ENCODE measurements around the gene VWA5B1. TPM values are rescaled to one million over a fixed set of nuclear protein-coding genes. Genes with fewer than 3 reads are reported as not detected.

The VWA5B1 gene
- total and polyA plus RNA-seq, 10 donors = 0.28 TPM; not detected in 9

DNA sequence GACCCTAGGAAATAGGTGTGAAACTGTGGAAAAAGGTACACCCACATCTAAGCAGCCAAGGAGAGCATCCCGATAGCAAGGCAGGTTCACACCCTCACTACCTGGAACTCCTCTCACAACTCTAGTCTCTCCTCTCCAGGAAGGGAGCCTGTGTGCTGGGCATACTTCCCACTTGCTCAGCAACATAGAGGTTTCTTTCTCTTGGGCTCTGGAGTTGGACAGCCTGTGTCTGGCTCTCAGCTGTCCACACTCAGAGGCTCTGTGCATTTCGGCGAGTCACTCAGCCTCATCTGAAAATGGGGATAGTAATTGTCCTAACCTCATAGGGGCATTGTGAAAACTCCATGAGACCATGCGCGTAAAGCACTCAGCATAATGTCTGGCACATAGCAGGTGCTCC, 29.6 kb upstream of the VWA5B1 start:
- Histone ChIP-seq H3K27ac (no peak overlapping the region), H3K36me3 (no peaks in the 10 kb centered on the region), H3K9me3 (no peaks in the 10 kb centered on the region), H3K4me1 (no peaks in the 10 kb centered on the region), H3K4me3 (no peak overlapping the region), H3K27me3 (replicated peaks in 1 of 7) (peaks cover 0 to 30% (median 0%) of the 10 kb centered on the region in 7 donors)
- intact Hi-C loops (cut with DNase I; ENCODE audit: low total_unique reads) = no loop called here
- DNase-seq = no peak
- TF ChIP-seq POLR2A (IDR thresholded peaks at IDR 0.05) (no peak), POLR2AphosphoS5 (IDR thresholded peaks at IDR 0.05) (no peak)
- TF ChIP-seq, protein P1, sequence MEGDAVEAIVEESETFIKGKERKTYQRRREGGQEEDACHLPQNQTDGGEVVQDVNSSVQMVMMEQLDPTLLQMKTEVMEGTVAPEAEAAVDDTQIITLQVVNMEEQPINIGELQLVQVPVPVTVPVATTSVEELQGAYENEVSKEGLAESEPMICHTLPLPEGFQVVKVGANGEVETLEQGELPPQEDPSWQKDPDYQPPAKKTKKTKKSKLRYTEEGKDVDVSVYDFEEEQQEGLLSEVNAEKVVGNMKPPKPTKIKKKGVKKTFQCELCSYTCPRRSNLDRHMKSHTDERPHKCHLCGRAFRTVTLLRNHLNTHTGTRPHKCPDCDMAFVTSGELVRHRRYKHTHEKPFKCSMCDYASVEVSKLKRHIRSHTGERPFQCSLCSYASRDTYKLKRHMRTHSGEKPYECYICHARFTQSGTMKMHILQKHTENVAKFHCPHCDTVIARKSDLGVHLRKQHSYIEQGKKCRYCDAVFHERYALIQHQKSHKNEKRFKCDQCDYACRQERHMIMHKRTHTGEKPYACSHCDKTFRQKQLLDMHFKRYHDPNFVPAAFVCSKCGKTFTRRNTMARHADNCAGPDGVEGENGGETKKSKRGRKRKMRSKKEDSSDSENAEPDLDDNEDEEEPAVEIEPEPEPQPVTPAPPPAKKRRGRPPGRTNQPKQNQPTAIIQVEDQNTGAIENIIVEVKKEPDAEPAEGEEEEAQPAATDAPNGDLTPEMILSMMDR (IDR thresholded peaks at IDR 0.05 in 8 of 11, conservative IDR thresholded peaks at IDR 0.05 in 3 of 11) = no peak
- WGBS, 5 donors = 78 to 98% (median 92%) methylated on average over 3 to 5 of the region's 5 CpGs

DNA sequence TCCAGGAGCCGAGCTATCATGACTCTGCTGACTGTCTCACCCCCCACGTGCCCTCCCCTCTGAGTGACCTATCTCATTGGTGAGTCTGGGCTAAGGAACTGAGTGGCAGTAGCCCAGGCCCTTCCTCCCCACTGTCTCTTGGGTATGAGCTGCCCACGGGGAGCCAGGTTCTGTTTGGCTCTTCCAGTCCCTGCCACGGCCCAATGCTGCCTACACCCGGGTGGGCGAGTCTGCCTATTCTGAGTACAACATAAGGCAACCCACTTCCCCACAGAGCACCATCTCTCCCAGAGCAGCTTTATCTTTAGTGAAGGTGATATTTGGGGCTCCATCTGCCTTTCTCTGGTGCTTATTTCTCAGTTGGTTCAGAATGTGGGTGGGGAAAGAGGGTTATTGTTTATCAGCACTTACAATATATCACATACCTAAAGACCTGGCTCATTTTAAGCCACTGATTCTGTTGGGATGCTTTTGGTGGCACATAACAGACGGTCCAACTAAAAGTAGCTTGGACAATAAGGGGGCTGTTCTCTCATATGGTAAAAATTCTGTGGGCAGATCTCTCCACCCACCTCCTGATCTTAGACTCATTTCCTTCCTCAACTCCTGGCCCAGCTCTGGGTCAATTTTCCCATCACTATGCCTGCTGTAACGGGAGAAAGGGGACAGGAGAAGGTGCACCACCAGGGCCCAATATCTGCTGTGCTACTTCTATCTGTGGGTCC, 27.7 kb upstream of the VWA5B1 start:
- intact Hi-C loops (cut with DNase I; ENCODE audit: low total_unique reads) = no loop called here
- Histone ChIP-seq H3K27ac (no peak overlapping the region), H3K4me1 (no peaks in the 10 kb centered on the region), H3K4me3 (no peak overlapping the region), H3K27me3 (replicated peaks in 1 of 7) (peaks cover 0 to 16% (median 0%) of the 10 kb centered on the region in 7 donors), H3K36me3 (no peaks in the 10 kb centered on the region), H3K9me3 (no peaks in the 10 kb centered on the region)
- WGBS, 5 donors = 68 to 80% (median 75%) methylated on average over 8 of the region's 8 CpGs
- TF ChIP-seq, protein P1 (IDR thresholded peaks at IDR 0.05 in 8 of 11, conservative IDR thresholded peaks at IDR 0.05 in 3 of 11) = no peak
- TF ChIP-seq POLR2A (IDR thresholded peaks at IDR 0.05) = no peak
- no peak for TF ChIP-seq POLR2AphosphoS5 (IDR thresholded peaks at IDR 0.05)
- DNase-seq = no peak

DNA sequence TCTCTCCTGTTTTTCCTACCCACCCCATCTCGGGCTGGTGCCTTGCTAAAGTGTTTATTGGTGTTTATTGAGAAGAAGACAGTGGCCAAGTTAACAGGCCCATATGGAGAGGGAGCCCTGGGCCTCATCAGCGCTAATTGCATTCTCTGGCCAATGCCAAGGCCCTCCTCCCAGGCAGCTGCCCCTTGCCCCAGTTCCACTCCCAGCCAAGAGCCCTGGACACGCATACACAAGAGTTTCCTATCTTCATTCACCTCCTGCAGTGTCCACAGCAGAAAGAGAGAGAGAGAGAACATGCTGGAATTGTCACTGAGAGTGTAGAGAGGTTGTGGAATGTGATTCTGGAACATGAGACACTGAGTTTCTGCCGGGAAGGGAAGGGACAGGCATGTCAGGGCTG, 25.4 kb upstream of the VWA5B1 start:
- H3K27me3 ChIP-seq (replicated peaks in 1 of 7) = peaks cover 0 to 20% (median 0%) of the 10 kb centered on the region in 7 donors
- H3K4me3 ChIP-seq = no peak overlapping the region
- intact Hi-C loops (cut with DNase I; ENCODE audit: low total_unique reads) = no loop called here
- no peak for DNase-seq
- 60 to 80% (median 68%) methylated on average over 4 of the region's 4 CpGs for WGBS, 5 donors
- H3K36me3 ChIP-seq = no peaks in the 10 kb centered on the region
- H3K4me1 ChIP-seq = no peaks in the 10 kb centered on the region
- H3K27ac ChIP-seq = peak overlapping the region in 2 of 8 donors; percentile 23 to 43
- no peaks in the 10 kb centered on the region for H3K9me3 ChIP-seq
- TF ChIP-seq POLR2A (IDR thresholded peaks at IDR 0.05) (no peak), POLR2AphosphoS5 (IDR thresholded peaks at IDR 0.05) (peak in 2 of 3 donors; percentile 10 to 31)
- TF ChIP-seq, protein P1 (IDR thresholded peaks at IDR 0.05 in 8 of 11, conservative IDR thresholded peaks at IDR 0.05 in 3 of 11) = no peak

DNA sequence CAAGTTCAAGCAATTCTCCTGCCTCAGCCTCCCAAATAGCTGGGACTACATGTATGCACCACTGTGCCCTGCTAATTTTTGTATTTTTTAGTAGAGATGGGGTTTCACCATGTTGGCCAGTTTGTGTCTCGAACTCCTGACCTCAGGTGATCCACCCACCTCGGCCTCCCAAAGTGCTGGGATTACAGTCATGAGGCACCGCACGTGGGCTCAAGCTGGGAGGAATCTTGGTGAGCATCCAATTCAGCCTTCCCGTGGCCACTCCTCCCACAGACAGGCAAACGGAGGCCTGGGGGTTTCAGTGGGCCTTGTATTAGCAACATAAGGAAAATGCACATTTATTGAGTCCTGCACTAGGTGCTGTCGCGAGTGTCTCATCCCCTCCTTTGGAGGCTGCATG, 24.5 kb upstream of the VWA5B1 start:
- DNase-seq = no peak
- no peaks in the 10 kb centered on the region for H3K4me1 ChIP-seq
- intact Hi-C loops (cut with DNase I; ENCODE audit: low total_unique reads) = no loop called here
- H3K9me3 ChIP-seq = no peaks in the 10 kb centered on the region
- TF ChIP-seq POLR2AphosphoS5 (IDR thresholded peaks at IDR 0.05) (no peak), POLR2A (IDR thresholded peaks at IDR 0.05) (no peak)
- TF ChIP-seq, protein P1 (IDR thresholded peaks at IDR 0.05 in 8 of 11, conservative IDR thresholded peaks at IDR 0.05 in 3 of 11) = no peak
- 65 to 79% (median 76%) methylated on average over 7 to 8 of the region's 8 CpGs for WGBS, 5 donors
- no peaks in the 10 kb centered on the region for H3K36me3 ChIP-seq
- H3K4me3 ChIP-seq = no peak overlapping the region
- peak overlapping the region in 1 of 8 donors; percentile 23 for H3K27ac ChIP-seq
- peaks cover 0 to 22% (median 0%) of the 10 kb centered on the region in 7 donors for H3K27me3 ChIP-seq (replicated peaks in 1 of 7)

Data from spleen (tissue), 11 donors.